ENCODE results near the gene PDGFRB.

- TF ChIP-seq POLR2A (IDR thresholded peaks at IDR 0.05; ENCODE audit: borderline replicate concordance, extremely low read depth, insufficient read depth, insufficient read length) (no peak), ZNF274 (IDR thresholded peaks at IDR 0.05; ENCODE audit: low read depth, low read length) (no peak), POLR2AphosphoS5 (IDR thresholded peaks at IDR 0.05; ENCODE audit: low read depth, low read length) (no peak)
Observed at GRCh38 chr5:150166037-150166649, 10.5 kb upstream of the PDGFRB start.

Measured in HCT116 (cell line).